Gastroesophageal sphincter (tissue), 3 donors: Measurements from ENCODE around the gene S1PR1.

Experiments
- CTCF ChIP-seq, 4 experiments: fragments of 200-600 bp in 2 of 4; fragments of 450-650 bp in 2 of 4; sonication (generic) in 1 of 4; IDR thresholded peaks; one replicate each; pipeline ENCODE4 v1.5.1; 2017 to 2019; ENCODE audit warnings: antibody characterized with exemption in 4 of 4, mild to moderate bottlenecking in 2 of 4, moderate library complexity in 2 of 4
- EP300 ChIP-seq: sonication (generic); formaldehyde crosslinking; IDR thresholded peaks from one replicate; pipeline ENCODE4 v1.6.1; 2017; ENCODE audit warnings: antibody characterized with exemption, mild to moderate bottlenecking
- POLR2A ChIP-seq, 2 donors: fragments of 450-650 bp; IDR thresholded peaks; one replicate each; pipeline ENCODE4 v1.6.1; 2017; ENCODE audit warnings: antibody characterized with exemption in 2 of 2, mild to moderate bottlenecking in 2 of 2, moderate library complexity in 1 of 2
- POLR2AphosphoS5 ChIP-seq: sonication (generic); formaldehyde crosslinking; IDR thresholded peaks from one replicate; pipeline ENCODE4 v1.6.1; 2017; ENCODE audit warnings: antibody characterized with exemption

- no peak for TF ChIP-seq CTCF (IDR thresholded peaks at IDR 0.05)
- peak; percentile 52 for TF ChIP-seq POLR2AphosphoS5
- TF ChIP-seq EP300 = no peak
- no peak for TF ChIP-seq POLR2A (IDR thresholded peaks at IDR 0.05)
Measured at GRCh38 chr1:101264697-101265096, 27.9 kb downstream of the S1PR1 start.
